ENCODE data around the gene MGAT4B.
A peak's percentile ranks its signal among the peaks of the same experiment; 100 is the strongest.

Gene MGAT4B

GRCh38 chr5:179825655-179826182, 19.1 kb upstream of the MGAT4B start:
- DNase-seq: no peak

DNA sequence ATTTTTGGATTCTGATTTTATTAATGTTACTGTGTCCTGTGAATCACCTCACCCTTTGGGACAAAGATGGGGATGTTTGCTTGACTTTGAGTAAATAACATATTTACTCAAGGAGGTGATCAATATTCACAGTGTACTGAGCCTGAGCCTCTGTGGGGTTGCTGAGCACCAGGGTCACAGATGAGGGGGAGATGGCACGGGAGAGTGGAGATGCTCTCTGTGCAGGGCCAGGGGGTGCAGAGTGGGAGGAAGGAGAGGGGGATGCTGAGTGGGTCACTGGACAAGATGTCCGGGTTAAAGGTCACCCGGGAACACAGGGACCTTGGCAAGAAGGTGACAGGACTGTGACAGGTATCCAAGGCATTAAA, 18.1 kb upstream of the MGAT4B start:
- DNase-seq: no peak

- no peak for DNase-seq
Measured at GRCh38 chr5:179823937-179824744, 17.5 kb upstream of the MGAT4B start.

DNA sequence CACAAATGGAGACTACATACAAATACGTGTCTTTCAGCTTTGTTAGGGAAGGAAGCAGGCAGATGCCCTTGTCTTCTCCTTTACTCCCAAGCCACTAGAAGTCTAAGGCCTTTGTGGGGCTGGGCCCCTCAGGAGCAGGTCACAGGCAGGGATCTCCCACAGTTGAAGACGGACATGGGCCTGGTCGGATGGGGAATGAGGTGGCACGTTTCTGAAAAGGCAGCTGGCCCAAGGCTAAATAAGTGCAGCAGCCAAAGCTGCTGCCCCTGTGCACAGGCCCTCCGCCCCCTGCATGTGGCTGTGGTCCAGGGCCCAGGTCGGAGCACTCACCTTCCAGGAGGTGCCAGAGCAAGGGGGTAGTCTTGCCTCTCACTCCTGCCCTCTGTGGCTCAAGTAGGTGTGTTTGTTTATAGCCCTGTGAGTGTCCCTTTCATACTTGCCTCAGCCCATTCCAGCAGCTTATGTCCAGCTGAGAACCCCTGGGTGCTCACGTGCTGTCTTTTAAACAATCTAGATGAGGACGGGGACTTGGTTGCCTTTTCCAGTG, 15.9 kb upstream of the MGAT4B start:
- no peak for DNase-seq

- DNase-seq: no peak
Measured at GRCh38 chr5:179822059-179822432, 15.4 kb upstream of the MGAT4B start.

DNA sequence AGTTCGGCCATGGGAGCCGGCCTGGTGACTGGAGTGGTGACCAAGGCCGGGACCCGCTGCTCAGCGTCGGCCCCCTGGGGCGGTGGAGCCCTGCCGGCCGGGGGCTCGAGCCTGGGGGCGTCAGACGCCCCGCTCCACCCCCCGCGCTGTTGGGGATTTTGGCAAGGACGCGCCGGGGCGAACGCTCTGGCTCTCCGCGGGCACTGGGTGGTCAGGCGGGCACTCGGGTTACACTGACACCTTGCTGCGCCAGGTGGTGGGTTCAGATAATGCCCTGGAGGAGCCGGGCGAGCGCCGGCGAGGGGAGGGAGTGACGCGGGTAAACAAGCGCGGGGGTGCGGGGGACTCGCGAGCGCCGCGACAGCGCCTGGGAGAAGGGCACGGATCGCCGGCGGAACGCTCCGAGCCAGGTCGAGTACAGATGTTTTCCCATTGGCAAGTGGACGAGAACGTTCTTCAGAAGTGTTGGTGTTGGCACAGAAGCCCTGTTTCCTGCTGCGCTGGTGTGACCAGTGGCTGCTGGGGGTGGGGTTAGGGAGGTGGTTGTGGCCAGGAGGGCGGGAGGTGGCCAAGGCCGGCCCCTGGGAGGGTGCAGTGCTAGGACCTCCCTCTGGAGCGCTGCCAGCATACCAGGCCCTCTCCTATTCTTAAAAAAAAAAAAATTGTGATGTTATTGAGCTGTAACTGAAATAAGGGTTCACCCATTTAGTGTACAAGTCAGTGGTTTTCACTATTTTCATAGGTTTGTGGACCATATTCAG, 14.8 kb upstream of the MGAT4B start:
- DNase-seq: peak; percentile 96

GRCh38 chr5:179820483-179821297, 14.0 kb upstream of the MGAT4B start, which contains the start of gene SQSTM1:
Gene SQSTM1 (plus strand): TSS chr5:179820905. CDS start chr5:179820937, 32 bp downstream.
- peak; percentile 76 for DNase-seq

DNA sequence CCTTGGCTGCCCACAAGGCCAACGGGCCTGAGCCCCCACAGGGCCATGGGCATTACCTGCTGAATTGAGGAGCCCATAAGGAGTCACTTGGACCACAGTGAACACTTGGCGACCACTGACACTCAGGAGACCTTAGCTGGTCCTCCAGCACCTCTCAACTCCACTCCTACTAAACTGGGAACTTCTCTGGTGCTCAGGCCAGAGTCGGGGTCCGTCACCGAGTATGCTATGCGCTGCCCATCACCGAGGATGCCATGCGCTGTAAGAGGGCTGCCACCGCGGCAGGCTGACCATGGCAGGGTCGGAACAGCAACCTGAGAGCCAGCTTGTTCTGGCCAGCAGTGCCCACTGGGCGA, 13.4 kb upstream of the MGAT4B start:
- no peak for DNase-seq

- peak; percentile 77 for DNase-seq
Measured at GRCh38 chr5:179819296-179820126, 12.8 kb upstream of the MGAT4B start.

GRCh38 chr5:179818746-179819295, 12.2 kb upstream of the MGAT4B start:
- peak; percentile 91 for DNase-seq

GRCh38 chr5:179817890-179818745, 11.5 kb upstream of the MGAT4B start:
- DNase-seq: no peak

GRCh38 chr5:179817470-179817840, 10.8 kb upstream of the MGAT4B start:
- DNase-seq: no peak

DNA sequence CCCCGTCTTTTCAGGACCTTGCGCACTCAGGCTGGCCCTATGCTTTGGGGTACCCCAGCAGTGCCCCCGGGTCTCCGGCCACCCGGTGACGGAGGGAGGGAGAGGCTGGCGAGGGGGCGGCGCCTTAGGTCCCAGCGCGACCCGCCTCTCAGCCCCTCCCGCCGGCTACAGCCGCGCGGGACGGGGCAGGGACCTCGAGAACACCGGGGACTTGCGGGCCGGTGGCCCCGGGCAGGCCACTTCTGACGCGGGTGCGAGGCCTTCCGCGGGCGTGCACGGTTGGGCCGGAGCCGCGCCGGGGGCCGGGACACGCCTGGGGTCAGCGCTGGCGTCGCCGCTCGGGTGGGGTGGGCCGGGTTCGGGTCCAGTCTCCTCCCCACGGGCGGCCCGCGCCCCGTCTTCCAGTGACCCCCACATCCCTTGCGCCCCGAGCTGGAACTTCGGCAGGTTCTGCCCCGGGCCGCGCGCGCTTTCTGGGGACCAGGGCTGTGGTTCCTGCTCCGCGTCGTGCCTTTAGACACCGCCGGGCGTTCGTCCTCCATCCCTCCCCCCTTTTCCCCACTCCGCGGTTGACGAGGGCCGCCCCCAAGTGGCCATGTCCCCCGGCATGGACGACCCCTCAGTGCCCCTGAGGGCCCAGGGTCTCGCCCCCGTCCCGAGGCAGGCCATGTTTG, 10.3 kb upstream of the MGAT4B start:
- DNase-seq: no peak

DNA sequence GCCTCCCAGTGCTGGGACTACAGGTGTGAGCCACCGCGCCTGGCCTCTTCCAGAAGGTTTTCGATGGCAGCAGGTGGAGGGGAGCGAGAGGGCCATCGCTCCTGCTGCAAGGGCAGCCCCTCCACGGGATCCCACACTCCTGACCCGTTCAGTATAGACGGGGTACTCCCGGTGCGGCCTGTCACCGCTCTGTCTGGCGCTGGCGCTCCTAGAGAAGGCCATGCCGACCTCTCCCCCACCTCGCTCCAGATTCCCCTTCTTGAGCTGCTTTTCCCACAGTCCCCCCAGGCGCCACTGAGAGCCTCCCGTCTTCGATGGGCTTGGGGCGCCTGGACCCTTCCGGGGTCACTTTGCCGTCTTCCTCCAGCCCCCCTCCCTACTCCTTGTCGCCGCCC, 9.7 kb upstream of the MGAT4B start:
- DNase-seq: no peak

DNA sequence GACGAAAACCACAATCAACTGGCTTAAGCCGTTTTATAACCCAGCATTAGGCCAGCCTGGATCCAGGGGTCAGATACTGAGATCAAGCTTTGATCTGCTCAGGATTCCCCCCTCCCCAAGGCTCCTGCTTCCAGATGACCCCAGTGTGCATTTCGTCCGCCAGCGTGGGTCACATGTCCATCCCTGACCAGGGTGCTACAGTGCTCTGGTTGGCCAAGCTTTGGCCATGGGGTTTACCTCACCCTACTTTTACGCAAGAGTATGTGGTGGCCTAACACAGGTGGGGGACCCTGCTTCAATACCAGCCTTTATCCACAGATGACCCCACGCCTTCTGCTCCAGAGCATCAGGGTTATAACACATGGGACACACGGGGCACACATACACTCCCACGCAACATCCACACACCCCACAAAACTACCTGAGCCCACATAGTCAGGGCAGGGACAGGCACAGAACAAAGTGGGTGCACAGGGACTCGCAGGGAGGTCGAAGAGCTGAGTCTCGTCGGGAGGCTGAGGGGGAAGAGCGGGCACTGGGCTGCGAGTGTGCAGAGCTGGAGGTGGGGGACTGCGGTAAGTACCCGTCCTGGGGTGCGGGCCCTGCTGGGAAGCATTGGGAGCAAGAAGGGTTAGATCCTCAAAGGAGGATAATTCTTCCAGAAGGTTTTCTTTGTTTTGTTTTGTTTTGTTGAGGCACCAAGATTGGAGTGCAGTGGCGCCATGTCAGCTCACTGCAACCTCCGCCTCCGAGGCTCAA, 9.0 kb upstream of the MGAT4B start:
- no peak for DNase-seq

- DNase-seq: no peak
Measured at GRCh38 chr5:179814090-179814489, 7.4 kb upstream of the MGAT4B start.

DNA sequence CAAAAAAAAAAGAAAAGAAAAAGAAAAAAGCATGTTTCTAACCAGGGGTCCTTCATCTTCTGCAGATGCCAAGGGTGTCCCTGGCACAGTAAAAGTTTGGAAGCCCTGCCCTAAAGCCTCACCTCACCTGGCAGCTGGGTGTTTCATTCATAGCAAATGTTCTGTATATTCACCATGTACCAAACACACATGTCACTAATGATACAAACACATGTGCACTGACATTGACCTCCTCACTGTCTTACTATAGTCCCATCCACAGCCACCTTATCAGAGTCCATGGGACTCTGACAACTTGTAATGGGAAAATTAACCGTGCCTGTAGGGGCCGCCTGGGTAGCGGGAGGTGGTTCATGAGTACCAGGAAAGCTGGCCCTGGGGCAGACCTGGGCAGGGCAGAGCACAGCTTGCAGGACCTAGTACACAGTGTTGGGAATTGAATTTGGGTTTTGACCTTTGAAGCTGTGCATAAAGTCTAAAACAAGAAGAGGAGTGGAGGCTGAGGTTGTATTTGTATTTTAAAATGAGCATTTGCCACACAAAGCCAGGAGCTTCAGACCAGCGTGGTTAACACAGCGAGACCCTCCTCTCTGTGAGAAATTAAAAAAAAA, 6.4 kb upstream of the MGAT4B start:
- DNase-seq: no peak

DNA sequence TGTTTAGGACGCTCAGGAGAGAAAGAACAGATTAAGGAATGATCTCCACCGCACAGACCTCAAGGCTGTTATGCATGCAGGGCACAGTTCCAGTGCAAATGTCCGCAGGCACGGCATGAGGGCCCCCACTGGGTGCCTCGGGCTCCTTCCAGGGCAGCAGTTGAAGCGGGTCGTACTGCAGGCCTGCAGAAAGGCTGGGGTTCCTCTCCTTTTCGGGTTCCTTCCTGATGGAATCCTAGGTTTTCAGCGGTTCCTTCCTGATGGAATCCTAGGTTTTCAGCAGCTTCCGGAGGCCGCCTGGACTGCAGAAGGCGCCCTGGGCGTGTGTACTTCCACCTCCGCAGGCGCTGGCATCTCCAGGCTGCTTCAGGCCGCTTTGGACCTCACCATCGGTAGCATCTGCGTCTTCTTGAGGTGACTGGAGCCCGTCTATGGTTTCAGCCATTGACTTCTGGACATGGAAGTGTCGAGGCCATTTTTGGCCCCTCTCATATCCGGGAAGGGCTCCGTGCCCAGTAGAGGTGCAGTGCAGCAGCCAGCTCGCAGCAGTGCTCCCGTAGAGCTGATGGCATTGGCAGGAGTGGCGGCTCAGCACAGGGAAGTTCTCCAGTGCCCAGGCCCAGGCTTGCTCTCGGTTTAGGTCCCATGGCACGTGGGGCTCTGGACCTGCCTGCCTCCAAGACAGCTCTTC, 5.6 kb upstream of the MGAT4B start:
- no peak for DNase-seq

Data from EL (cell line).